Measurements from ENCODE around the gene ADO. TPM values are rescaled to one million over a fixed set of nuclear protein-coding genes. Genes with fewer than 3 reads are reported as not detected.

ADO gene
- total RNA-seq, 1 donor = 25.5 TPM

DNA sequence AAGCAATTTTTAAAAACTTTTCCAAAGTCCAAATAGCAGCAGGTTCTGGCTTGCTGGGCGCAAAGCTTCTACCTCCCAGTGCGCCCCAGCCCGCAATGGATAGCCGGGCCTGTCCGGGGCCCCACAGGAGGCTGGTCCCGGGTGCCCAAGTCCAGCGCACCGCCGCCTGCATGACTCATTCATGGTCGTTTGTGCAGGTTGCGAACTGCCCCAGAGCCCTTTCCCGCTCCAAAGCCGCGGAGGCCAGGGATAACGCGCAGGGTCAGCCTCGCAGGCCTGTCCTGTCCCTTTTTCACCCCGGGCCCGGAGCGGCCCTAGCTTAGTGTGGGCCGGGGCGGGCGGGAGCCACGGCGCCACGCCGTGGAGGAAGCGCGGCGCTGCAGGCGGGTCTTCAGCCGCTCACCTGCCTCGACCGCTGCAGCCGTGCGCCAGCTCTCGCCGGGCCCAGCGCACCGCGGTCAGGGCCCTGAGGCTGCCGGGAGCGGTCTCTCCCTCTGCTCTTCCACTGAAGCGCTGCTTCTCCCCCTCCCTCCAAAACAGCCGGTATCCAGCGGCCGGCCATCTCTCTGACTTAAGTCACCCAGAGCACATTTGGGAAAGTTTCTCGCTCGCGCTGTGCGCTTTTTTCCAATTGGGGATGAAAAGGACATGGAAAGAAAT, 13.4 kb downstream of the ADO start:
- H3K4me3 ChIP-seq (ENCODE audit: low read depth, low read length) = peak overlapping the region; percentile 80
- DNase-seq (ENCODE audit: low read depth) = peak; percentile 78
- TF ChIP-seq, protein P1, sequence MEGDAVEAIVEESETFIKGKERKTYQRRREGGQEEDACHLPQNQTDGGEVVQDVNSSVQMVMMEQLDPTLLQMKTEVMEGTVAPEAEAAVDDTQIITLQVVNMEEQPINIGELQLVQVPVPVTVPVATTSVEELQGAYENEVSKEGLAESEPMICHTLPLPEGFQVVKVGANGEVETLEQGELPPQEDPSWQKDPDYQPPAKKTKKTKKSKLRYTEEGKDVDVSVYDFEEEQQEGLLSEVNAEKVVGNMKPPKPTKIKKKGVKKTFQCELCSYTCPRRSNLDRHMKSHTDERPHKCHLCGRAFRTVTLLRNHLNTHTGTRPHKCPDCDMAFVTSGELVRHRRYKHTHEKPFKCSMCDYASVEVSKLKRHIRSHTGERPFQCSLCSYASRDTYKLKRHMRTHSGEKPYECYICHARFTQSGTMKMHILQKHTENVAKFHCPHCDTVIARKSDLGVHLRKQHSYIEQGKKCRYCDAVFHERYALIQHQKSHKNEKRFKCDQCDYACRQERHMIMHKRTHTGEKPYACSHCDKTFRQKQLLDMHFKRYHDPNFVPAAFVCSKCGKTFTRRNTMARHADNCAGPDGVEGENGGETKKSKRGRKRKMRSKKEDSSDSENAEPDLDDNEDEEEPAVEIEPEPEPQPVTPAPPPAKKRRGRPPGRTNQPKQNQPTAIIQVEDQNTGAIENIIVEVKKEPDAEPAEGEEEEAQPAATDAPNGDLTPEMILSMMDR (IDR thresholded peaks at IDR 0.05; ENCODE audit: insufficient read depth, low read depth, low read length) = peak; percentile 77

DNA sequence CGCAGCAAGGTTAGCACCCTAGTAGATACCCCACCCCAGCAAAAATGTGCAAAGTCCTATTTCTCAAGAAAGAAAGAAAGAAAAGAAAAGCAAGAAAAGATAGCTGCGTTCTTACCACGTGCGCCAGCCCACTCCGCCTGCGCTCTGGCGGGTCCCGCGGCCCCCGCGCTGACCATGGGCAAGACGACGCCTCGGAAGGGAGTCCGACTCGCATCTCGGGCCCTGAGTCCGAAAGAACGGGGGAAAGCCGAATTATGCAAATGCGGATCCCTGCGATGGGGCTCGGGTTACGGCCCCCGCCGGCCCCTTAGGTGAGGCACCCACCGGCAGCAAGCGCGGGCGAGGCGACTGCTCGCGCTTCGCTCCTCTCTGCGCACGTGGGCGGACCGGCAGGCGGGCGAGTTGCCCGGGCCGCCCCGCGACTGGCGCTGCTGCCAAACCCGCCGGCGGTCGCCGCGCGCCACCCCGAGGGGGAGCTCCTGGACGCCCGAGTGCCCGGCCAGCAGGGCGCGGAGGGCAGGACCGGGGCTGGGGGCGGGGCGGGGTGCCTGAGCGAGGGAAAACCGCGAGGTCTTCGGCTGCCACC, 14.0 kb downstream of the ADO start:
- TF ChIP-seq, protein P1 (IDR thresholded peaks at IDR 0.05; ENCODE audit: insufficient read depth, low read depth, low read length) = no peak
- H3K4me3 ChIP-seq (ENCODE audit: low read depth, low read length) = peak overlapping the region; percentile 80
- peak; percentile 8 for DNase-seq (ENCODE audit: low read depth)

DNA sequence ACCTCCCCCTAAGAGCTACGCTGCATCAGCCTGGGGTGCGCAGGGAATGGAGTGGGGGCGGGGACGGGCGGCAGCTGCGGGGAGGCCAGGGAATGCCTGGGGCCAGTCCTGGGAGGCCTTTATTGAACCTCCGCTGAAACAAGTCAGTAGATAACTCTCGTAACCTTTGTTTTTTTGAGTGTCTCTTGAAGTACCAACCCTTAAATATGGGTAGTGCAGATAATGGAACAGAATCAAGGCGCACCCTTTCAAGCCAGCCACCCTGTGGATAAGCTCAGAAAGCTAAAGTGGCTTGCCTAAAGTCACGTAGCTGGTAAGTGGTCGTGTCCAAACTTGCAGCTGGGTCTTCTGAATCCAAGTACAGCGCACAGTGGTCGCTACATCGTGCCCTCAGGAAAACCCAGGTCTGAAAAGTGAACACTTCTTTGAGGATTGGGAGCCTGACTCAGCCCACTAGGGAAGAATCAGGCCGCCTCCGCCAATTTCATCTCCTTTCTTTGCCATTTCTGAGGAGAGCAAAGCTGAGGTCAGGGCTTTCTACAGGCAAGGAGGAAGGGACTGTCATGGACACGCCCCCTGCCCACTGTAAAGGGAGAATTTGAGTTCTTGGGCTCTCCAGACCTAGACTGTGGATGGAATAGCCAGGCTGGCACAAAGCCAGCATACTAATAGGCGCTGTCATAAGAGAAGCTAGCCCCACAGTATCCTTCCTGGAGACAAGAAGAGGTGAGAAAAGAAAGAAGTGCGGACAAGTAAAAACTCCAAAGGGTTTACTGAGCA, 14.8 kb downstream of the ADO start:
- DNase-seq (ENCODE audit: low read depth) = no peak
- TF ChIP-seq, protein P1 (IDR thresholded peaks at IDR 0.05; ENCODE audit: insufficient read depth, low read depth, low read length) = no peak
- H3K4me3 ChIP-seq (ENCODE audit: low read depth, low read length) = no peak overlapping the region

DNA sequence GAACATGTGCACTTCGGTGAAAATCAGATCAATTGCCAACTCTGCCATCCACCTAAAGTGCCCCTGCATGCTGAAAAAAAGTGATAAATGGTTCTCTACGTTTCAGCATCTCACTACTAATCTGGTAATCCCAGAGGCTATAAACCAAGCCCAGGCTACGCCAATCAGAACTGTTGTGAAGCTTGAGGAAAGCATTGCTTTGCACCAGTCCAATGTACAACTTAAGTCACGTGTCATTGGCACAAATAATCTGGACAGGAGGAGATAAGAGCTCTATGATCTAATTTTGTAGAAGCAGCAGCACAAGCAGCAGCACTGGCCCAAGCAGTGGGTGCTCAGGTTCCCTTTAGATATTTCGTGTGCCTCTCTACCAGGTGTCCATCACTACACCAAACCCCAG, 16.1 kb downstream of the ADO start:
- no peak overlapping the region for H3K4me3 ChIP-seq (ENCODE audit: low read depth, low read length)
- TF ChIP-seq, protein P1 (IDR thresholded peaks at IDR 0.05; ENCODE audit: insufficient read depth, low read depth, low read length) = no peak
- DNase-seq (ENCODE audit: low read depth) = no peak

DNA sequence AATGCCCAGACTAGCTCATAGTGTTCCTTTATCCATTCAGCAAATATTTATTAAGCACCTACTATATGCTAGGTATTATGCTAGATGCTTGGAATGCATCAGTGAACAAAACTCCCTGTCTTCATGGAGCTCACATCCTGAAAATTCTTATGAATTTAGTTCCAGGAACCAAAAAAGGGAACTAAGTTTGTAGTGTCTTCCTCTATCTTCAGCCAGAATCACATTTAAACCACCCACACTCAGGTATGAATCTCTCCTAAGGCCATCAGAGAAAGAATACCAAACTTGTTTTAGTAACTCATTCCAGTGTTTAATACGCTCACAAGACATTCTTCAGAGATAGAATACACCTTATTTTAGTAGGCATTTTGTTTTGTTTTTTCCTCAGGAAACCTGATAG, 21.8 kb downstream of the ADO start:
- H3K4me3 ChIP-seq (ENCODE audit: low read depth, low read length) = no peak overlapping the region
- DNase-seq (ENCODE audit: low read depth) = no peak
- TF ChIP-seq, protein P1 (IDR thresholded peaks at IDR 0.05; ENCODE audit: insufficient read depth, low read depth, low read length) = no peak

DNA sequence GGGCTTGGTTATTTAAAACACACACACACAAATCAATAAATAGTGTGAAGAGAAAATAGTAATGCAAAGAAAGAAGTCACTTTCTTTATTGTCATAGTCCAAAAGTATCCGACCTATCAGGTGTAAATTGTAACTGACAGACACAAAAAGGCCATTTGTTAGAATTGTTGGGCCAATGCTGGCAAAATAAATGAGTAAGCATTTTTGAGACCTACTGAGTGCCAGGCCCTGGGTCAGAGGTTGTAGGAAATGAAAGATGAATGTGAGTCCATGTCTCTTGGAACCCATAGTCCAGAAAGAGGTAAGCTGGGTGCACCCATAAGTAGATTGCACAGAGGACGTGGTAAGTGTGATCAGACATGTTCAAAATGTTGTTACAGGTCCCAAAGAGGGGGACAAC, 25.1 kb downstream of the ADO start:
- DNase-seq (ENCODE audit: low read depth) = no peak
- H3K4me3 ChIP-seq (ENCODE audit: low read depth, low read length) = no peak overlapping the region
- TF ChIP-seq, protein P1 (IDR thresholded peaks at IDR 0.05; ENCODE audit: insufficient read depth, low read depth, low read length) = no peak

Data from fibroblast of villous mesenchyme (primary cell).